Kidney (tissue), 14 donors: ENCODE results near the gene LENEP. TPM values are rescaled to one million over a fixed set of nuclear protein-coding genes. Genes with fewer than 3 reads are reported as not detected.
"Not testable (repeated sequence)": the region's sequence is repeated elsewhere in the genome, so short reads cannot be mapped to it uniquely, and the experiment has no call there.

Source experiments
- DNase-seq, 5 donors: peaks; one replicate each; pipeline ENCODE4 v3.0.0-alpha.2; 2013 to 2020
- FAIRE-seq: peaks from 2 replicates; lab custom pipeline; 2012; peaks lifted over from hg19 to GRCh38; lab: Jason Lieb, UNC
- H3K27ac ChIP-seq, 2 donors: one replicate each; pipeline ENCODE4 v1.7.0; 2013; ENCODE audit warnings: low read depth in 2 of 2, low read length in 2 of 2, inconsistent platforms in 1 of 2
- H3K27me3 ChIP-seq: one replicate; pipeline ENCODE4 v1.7.1; 2013; ENCODE audit warnings: low read length, inconsistent platforms; ENCODE audit not compliant: control insufficient read depth, insufficient read depth
- H3K36me3 ChIP-seq, 3 donors: one replicate each; pipeline versions ENCODE4 v1.7.0 to v1.7.1; 2013; ENCODE audit warnings: low read length in 3 of 3, control low read depth in 1 of 3, inconsistent platforms in 1 of 3; ENCODE audit not compliant: insufficient read depth in 3 of 3, control insufficient read depth in 2 of 3
- H3K4me1 ChIP-seq, 3 donors: one replicate each; pipeline versions ENCODE4 v1.7.0 to v1.7.1; 2013; ENCODE audit warnings: low read length in 3 of 3, inconsistent platforms in 1 of 3, low read depth in 1 of 3; ENCODE audit not compliant: control insufficient read depth in 2 of 3, insufficient read depth in 2 of 3
- H3K4me3 ChIP-seq, 3 donors: one replicate each; pipeline versions ENCODE4 v1.7.0 to v1.8.1; 2013; ENCODE audit warnings: low read length in 3 of 3, control low read depth in 1 of 3, inconsistent platforms in 1 of 3
- H3K9ac ChIP-seq, 3 donors: one replicate each; pipeline versions ENCODE4 v1.7.0 to v1.7.1; 2013; ENCODE audit warnings: low read length in 3 of 3, control low read depth in 1 of 3, inconsistent platforms in 1 of 3
- H3K9me3 ChIP-seq, 3 donors: one replicate each; pipeline versions ENCODE4 v1.7.0 to v1.7.1; 2013; ENCODE audit warnings: low read length in 3 of 3, control low read depth in 1 of 3, inconsistent platforms in 1 of 3; ENCODE audit not compliant: control insufficient read depth in 2 of 3, insufficient read depth in 1 of 3
- intact Hi-C: fragments of 100-400 bp; cut with DNase I; formaldehyde crosslinking; loops from one replicate; pipeline ENCODE4 v1.11.1; 2022
- polyA plus RNA-seq: library from polyadenylated mRNA; stranded (reverse); fragments of 350-450 nt; fragmentation: Illumina TruSeq; extraction: RNeasy Lipid Tissue Mini Kit (QIAGEN cat#74804); gene quantifications from one replicate; pipeline ENCODE4 v1.2.3, GENCODE V29; 2014; ENCODE audit warnings: low read depth, low replicate concordance; ENCODE audit not compliant: insufficient read depth
- total RNA-seq: library from RNA; stranded (reverse); fragmentation: NEBNext Ultra II Directional; extraction: Animal tissue kit (Norgen Biotek cat#: 25700); gene quantifications from one replicate; pipeline ENCODE4 v1.2.1, GENCODE V29; 2021
- TF ChIP-seq, protein P1 (sequence below): IDR thresholded peaks from 3 replicates; pipeline ENCODE4 v1.5.1; 2012; ENCODE audit warnings: mild to moderate bottlenecking, moderate library complexity, borderline replicate concordance; ENCODE audit not compliant: insufficient read depth; ENCODE audit errors: extremely low read depth
- donor health status: control.
- donor health status: control.
- donor health status: control.
- donor health status: control.
- donor health status: control.
- donor health status: DM: yes; HTN: yes; CAD: no.
- donor health status: Normal renal cell carcinoma (clear cell type).

The LENEP gene
- total and polyA plus RNA-seq, 2 donors from 2014 or later = not detected

DNA sequence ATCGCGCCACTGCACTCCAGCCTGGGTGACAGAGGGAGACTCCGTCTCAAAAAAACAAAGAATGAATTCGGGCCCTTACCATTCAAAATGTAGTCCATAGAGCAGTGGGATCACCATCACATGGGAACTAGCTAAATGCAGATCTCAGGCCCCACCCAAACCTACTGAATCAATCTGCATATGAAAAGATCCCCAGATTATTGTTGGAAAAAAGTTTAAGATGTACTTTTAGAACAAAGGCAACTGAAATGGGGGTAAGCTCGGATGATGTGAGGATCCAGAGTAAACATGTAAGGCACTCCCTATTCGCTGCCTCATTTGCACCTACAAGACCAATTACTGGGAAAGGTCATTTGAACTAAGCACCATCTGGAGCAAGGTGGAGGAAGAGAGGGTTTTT, 11.0 kb upstream of the LENEP start:
- H3K9ac ChIP-seq = peak overlapping the region; percentile 7 to 73 (median 64)
- peaks cover 0 to 13% (median 5%) of the 10 kb centered on the region in 3 donors for H3K4me1 ChIP-seq
- H3K27me3 ChIP-seq = no peaks in the 10 kb centered on the region
- no peak for DNase-seq
- no peaks in the 10 kb centered on the region for H3K9me3 ChIP-seq
- peak overlapping the region; percentile 78 to 89 (median 88) for H3K4me3 ChIP-seq
- peaks cover 0 to 2% (median 0%) of the 10 kb centered on the region in 3 donors for H3K36me3 ChIP-seq
- H3K27ac ChIP-seq = no peak overlapping the region
- FAIRE-seq = no peak
- intact Hi-C loops = no loop called here
- TF ChIP-seq, protein P1, sequence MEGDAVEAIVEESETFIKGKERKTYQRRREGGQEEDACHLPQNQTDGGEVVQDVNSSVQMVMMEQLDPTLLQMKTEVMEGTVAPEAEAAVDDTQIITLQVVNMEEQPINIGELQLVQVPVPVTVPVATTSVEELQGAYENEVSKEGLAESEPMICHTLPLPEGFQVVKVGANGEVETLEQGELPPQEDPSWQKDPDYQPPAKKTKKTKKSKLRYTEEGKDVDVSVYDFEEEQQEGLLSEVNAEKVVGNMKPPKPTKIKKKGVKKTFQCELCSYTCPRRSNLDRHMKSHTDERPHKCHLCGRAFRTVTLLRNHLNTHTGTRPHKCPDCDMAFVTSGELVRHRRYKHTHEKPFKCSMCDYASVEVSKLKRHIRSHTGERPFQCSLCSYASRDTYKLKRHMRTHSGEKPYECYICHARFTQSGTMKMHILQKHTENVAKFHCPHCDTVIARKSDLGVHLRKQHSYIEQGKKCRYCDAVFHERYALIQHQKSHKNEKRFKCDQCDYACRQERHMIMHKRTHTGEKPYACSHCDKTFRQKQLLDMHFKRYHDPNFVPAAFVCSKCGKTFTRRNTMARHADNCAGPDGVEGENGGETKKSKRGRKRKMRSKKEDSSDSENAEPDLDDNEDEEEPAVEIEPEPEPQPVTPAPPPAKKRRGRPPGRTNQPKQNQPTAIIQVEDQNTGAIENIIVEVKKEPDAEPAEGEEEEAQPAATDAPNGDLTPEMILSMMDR = no peak

DNA sequence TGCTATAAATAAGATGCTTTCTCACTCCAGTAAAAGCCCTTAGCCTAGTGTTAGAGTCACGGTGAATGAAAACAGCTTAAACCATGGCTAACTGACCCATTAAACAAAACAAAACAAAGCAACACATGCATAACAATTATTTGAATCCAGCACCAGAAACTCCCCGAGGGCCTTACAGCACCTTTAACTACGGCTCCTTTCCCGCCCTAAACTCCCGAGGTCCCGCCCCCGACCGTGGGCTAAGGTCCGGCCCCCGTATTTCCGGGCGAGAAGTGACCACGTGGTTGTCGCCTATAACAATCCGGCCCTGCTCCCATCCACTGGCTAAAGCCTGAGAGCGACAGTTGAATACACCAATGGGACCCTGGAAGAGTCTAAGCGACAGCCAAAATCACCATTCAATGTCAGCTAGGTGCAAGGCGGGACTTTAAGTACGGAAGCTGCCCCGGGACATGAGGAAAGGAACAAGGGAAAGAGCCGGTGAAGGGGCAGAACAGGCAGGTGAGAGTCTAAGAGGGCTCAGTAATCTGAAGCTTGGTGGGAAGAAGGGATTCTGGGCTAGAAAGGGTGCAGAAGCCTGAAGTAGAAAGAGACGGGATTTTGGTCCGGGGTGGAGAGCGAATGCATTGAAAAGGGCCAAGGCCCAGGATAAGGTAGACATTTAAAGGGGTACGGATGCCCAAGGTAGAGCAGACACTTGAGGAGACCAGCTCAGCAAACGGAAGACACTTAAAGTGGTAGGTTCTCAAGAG, 10.3 kb upstream of the LENEP start, which contains the start of gene FLAD1:
Gene FLAD1, plus strand, starts transcription at position 448 of the 752 bp plus-strand sequence. CDS start 351 bp downstream, outside the sequence.
- Histone ChIP-seq H3K27me3 (no peaks in the 10 kb centered on the region), H3K27ac (peak within 1 kb of the TSS; percentile 13 to 83), H3K4me3 (peak within 1 kb of the TSS; percentile 89 to 100 (median 91)), H3K9me3 (no peaks in the 10 kb centered on the region), H3K9ac (peak within 1 kb of the TSS; percentile 70 to 99 (median 94)), H3K4me1 (peaks cover 0 to 13% (median 5%) of the 10 kb centered on the region in 3 donors), H3K36me3 (peaks cover 2 to 9% (median 3%) of the 10 kb centered on the region in 3 donors)
- intact Hi-C loops = no loop called here
- TF ChIP-seq, protein P1 = no peak
- peak; percentile 97 to 100 (median 99) for DNase-seq
- FAIRE-seq = peak; percentile 84

DNA sequence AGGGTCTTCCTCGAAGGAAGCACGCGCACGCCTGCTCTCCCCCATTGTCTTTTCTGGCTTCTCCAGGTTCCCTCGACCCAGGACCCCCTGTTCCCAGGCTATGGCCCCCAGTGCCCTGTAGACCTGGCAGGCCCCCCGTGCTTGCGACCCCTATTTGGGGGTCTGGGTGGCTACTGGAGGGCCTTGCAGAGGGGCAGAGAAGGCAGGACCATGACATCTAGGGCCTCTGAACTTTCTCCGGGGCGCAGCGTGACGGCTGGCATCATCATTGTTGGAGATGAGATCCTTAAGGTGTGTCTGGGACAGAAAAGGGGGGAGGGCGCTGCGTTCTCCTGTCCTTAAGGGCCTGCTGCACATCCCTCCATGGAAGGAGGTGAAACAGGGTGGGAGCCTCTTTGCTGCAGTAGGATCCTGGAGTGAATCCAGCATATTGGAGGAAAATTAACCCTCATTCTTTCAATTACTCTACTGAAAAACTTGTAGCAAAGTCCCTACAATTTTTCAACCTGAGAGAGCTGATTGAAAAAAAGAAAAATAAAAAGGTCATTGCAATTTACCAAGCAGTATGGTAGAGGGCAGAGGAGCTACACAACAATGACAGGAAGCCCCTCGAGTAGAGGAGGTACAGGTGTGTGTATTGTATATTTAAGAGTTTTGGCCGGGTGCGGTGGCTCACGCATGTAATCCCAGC, 9.5 kb upstream of the LENEP start:
- peak overlapping the region; percentile 89 to 100 (median 91) for H3K4me3 ChIP-seq
- DNase-seq (peak in 2 of 5 donors; percentile 56 to 61), FAIRE-seq (no peak)
- peak overlapping the region; percentile 70 to 99 (median 94) for H3K9ac ChIP-seq
- intact Hi-C loops = no loop called here
- TF ChIP-seq, protein P1 = no peak
- H3K27ac ChIP-seq = peak overlapping the region in 1 of 2 donors; percentile 83
- H3K36me3 ChIP-seq = peaks cover 2 to 14% (median 5%) of the 10 kb centered on the region in 3 donors
- H3K27me3 ChIP-seq = no peaks in the 10 kb centered on the region
- H3K9me3 ChIP-seq = no peaks in the 10 kb centered on the region
- peaks cover 0 to 13% (median 5%) of the 10 kb centered on the region in 3 donors for H3K4me1 ChIP-seq

DNA sequence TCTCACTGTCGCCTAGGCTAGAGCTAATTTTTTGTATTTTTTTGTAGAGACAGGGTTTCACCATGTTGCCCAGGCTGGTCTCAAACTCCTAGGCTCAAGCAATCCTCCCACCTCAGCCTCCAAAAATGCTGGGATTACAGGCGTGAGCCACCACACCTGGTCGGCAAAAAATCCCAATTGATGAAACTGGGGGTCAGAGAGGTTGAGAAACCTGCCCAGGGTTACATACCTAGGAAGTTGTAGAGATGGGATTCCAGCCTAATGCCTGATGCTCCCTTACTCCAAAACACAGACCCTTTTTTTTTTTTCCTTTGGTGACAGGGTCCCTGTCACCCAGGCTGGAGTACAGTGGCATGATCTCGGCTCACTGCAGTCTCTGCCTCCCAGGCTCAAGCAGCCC, 6.7 kb upstream of the LENEP start:
- H3K4me3 ChIP-seq, DNase-seq, H3K9ac ChIP-seq, H3K27ac ChIP-seq, H3K27me3 ChIP-seq, FAIRE-seq, H3K9me3 ChIP-seq, intact Hi-C loops: not testable (repeated sequence)
- H3K36me3 ChIP-seq = peaks cover 2 to 16% (median 5%) of the 10 kb centered on the region in 3 donors
- H3K4me1 ChIP-seq = peaks cover 0 to 13% (median 5%) of the 10 kb centered on the region in 3 donors
